B cell (primary cell): ENCODE measurements around the gene MSMB. TPM values are rescaled to one million over a fixed set of nuclear protein-coding genes. Genes with fewer than 3 reads are reported as not detected.
"Not testable (repeated sequence)": the region's sequence is repeated elsewhere in the genome, so short reads cannot be mapped to it uniquely, and the experiment has no call there.

Source experiments
- ATAC-seq: fragments of 200-7000 bp; cut with Tn5 transposase; one replicate; pipeline ENCODE4 v1.10.0; 2021; ENCODE audit warnings: low read depth, mild to moderate bottlenecking, moderate number of reproducible peaks, moderate library complexity
- CTCF ChIA-PET: fragments of 350-600 bp; sonication (Branson Sonifier 250); formaldehyde crosslinking; loops from one replicate; lab custom pipeline; 2021; ENCODE audit warnings: antibody characterized with exemption, inconsistent platforms; lab: Charles Lee
- POLR2A ChIA-PET: fragments of 350-600 bp; sonication (Branson Sonifier 250); formaldehyde crosslinking; loops from one replicate; lab custom pipeline; 2021; ENCODE audit warnings: antibody characterized with exemption; lab: Charles Lee
- DNase-seq: peaks from one replicate; pipeline ENCODE4 v3.0.0; 2013
- H2AFZ ChIP-seq: 2 replicates; pipeline ENCODE4 v1.6.1; 2012; ENCODE audit warnings: mild to moderate bottlenecking, low read depth, low read length; ENCODE audit not compliant: insufficient read depth, poor library complexity, severe bottlenecking
- H3K27ac ChIP-seq, 2 donors: 1 replicate in 1 of 2; 2 replicates in 1 of 2; pipeline ENCODE4 v1.5.1; 2012 to 2013; ENCODE audit warnings: low read length in 2 of 2, mild to moderate bottlenecking in 2 of 2, moderate library complexity in 1 of 2
- H3K27me3 ChIP-seq, 4 experiments: fragments of 200-600 bp in 1 of 4; sonication (generic) in 1 of 4; replicated peaks in 1 of 4; 1 replicate in 2 of 4; 2 replicates in 2 of 4; pipeline versions ENCODE4 v1.6.1 to v1.7.0; 2013 to 2016; ENCODE audit warnings: low read length in 3 of 4, mild to moderate bottlenecking in 2 of 4, mixed read lengths in 1 of 4, moderate library complexity in 1 of 4; ENCODE audit not compliant: insufficient read depth in 4 of 4, control insufficient read depth in 3 of 4; ENCODE audit errors: control extremely low read depth in 1 of 4
- H3K36me3 ChIP-seq, 2 experiments: replicated peaks in 1 of 2; 1 replicate in 1 of 2; 2 replicates in 1 of 2; pipeline versions ENCODE4 v1.6.1 to v1.7.1; 2013; ENCODE audit warnings: low read length in 1 of 2; ENCODE audit not compliant: insufficient read depth in 2 of 2, control insufficient read depth in 1 of 2; ENCODE audit errors: control extremely low read depth in 1 of 2, extremely low read depth in 1 of 2
- H3K4me1 ChIP-seq, 2 donors: fragments of 200-600 bp in 1 of 2; sonication (generic) in 1 of 2; 1 replicate in 1 of 2; 2 replicates in 1 of 2; pipeline versions ENCODE4 v1.5.1 to v1.6.1; 2013 to 2017; ENCODE audit warnings: low read length in 2 of 2; ENCODE audit not compliant: control insufficient read depth in 2 of 2, insufficient read depth in 2 of 2
- H3K4me2 ChIP-seq: replicated peaks from 2 replicates; pipeline ENCODE3; 2012; ENCODE audit warnings: mild to moderate bottlenecking, low read depth, low read length; ENCODE audit not compliant: poor library complexity, severe bottlenecking
- H3K4me3 ChIP-seq, 5 experiments: fragments of 200-600 bp in 1 of 5; sonication (generic) in 1 of 5; 1 replicate in 3 of 5; 2 replicates in 2 of 5; pipeline versions ENCODE4 v1.5.1 to v1.7.0; 2011 to 2016; ENCODE audit warnings: low read length in 4 of 5, mild to moderate bottlenecking in 4 of 5, low read depth in 2 of 5, control low read depth in 1 of 5, moderate library complexity in 1 of 5; ENCODE audit not compliant: insufficient read depth in 1 of 5; ENCODE audit errors: control extremely low read depth in 1 of 5, extremely low read depth in 1 of 5
- H3K79me2 ChIP-seq: fragments of 200-600 bp; sonication (generic); one replicate; pipeline ENCODE4 v1.6.0; 2016; ENCODE audit warnings: low read length; ENCODE audit not compliant: control insufficient read depth, insufficient read depth
- H3K9ac ChIP-seq: fragments of 200-600 bp; sonication (generic); 2 replicates; pipeline ENCODE4 v1.6.1; 2017; ENCODE audit warnings: mild to moderate bottlenecking, low read length, moderate library complexity
- H3K9me3 ChIP-seq, 3 donors: one replicate each; pipeline versions ENCODE4 v1.6.1 to v1.7.1; 2013; ENCODE audit warnings: low read length in 2 of 3; ENCODE audit not compliant: control insufficient read depth in 2 of 3, insufficient read depth in 1 of 3; ENCODE audit errors: control extremely low read depth in 1 of 3
- H4K20me1 ChIP-seq: 2 replicates; pipeline ENCODE4 v1.6.0; 2012; ENCODE audit warnings: mild to moderate bottlenecking, low read length; ENCODE audit not compliant: insufficient read depth, control insufficient read depth, poor library complexity, severe bottlenecking
- H3K27ac Mint-ChIP-seq: one replicate; pipeline ENCODE4 v1.8.0; 2021; ENCODE audit warnings: mixed read lengths
- H3K27me3 Mint-ChIP-seq: one replicate; pipeline ENCODE4 v1.8.0; 2021; ENCODE audit warnings: mixed read lengths
- H3K4me1 Mint-ChIP-seq: one replicate; pipeline ENCODE4 v1.8.0; 2021; ENCODE audit warnings: mixed read lengths
- H3K4me3 Mint-ChIP-seq: one replicate; pipeline ENCODE4 v1.8.0; 2021; ENCODE audit warnings: mixed read lengths
- H3K9me3 Mint-ChIP-seq: one replicate; pipeline ENCODE4 v1.8.0; 2022; ENCODE audit warnings: mixed read lengths; ENCODE audit not compliant: insufficient read depth
- EZH2 ChIP-seq: IDR thresholded peaks from 2 replicates; pipeline ENCODE4 v1.6.1; 2012; ENCODE audit warnings: borderline replicate concordance, low read depth, mild to moderate bottlenecking, moderate library complexity, low read length; ENCODE audit not compliant: insufficient read depth, poor library complexity, severe bottlenecking
- WGBS: methylation state at CpG from one replicate; pipeline ENCODE4 v1.1.5; 2013; ENCODE audit warnings: missing lambda C conversion rate; ENCODE audit not compliant: insufficient coverage; 5-methylcytosine and 5-hydroxymethylcytosine counted together
- intact Hi-C: fragments of 100-400 bp; cut with micrococcal nuclease; formaldehyde crosslinking; loops from one replicate; pipeline ENCODE4 v1.10.0; 2022
- polyA plus RNA-seq: library from polyadenylated mRNA; depleted of rRNA; stranded (reverse); fragments of >200 nt; gene quantifications from 2 replicates; pipeline ENCODE4 v1.2.3, GENCODE V29; 2012
- total RNA-seq, 2 donors: library from RNA; stranded (reverse); fragments of 120-200 nt in 1 of 2; gene quantifications; 1 replicate in 1 of 2; 2 replicates in 1 of 2; pipeline versions ENCODE4 v1.2.3 to v1.2.4, GENCODE V29; 2013 to 2022
- TF ChIP-seq, protein P1 (sequence below): fragments of 200-600 bp; IDR thresholded peaks from one replicate; pipeline ENCODE4 v1.8.0; 2022; ENCODE audit warnings: antibody characterized with exemption, mild to moderate bottlenecking

The MSMB gene
- total and polyA plus RNA-seq, 2 donors (not counting 1 experiment from before 2014, with no cell fraction given): not detected

DNA sequence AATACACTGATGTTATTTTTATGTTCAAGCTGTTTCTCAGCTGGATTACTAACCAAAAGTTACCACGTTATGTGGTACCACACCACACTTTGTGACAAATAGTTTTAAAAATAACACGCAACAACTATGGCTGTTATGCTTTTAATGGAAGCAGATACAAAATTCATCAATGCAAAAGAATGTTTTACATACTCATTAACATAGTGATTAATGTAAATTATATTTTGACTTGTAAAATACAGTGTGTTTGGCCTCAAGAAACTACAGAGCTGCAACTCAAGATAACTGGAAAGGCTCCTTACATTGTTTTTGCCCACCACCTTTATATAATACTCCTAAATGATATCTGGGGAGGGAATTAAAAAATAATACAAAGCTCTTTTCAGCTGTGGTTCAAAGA lies 41.1 kb downstream of the MSMB start:
- no peaks in the 10 kb centered on the region for H3K79me2 ChIP-seq
- H3K9me3 Mint-ChIP-seq: no peaks in the 10 kb centered on the region
- H3K4me2 ChIP-seq: no peak overlapping the region
- ATAC-seq: no peak
- TF ChIP-seq EZH2: no peak
- TF ChIP-seq, protein P1, sequence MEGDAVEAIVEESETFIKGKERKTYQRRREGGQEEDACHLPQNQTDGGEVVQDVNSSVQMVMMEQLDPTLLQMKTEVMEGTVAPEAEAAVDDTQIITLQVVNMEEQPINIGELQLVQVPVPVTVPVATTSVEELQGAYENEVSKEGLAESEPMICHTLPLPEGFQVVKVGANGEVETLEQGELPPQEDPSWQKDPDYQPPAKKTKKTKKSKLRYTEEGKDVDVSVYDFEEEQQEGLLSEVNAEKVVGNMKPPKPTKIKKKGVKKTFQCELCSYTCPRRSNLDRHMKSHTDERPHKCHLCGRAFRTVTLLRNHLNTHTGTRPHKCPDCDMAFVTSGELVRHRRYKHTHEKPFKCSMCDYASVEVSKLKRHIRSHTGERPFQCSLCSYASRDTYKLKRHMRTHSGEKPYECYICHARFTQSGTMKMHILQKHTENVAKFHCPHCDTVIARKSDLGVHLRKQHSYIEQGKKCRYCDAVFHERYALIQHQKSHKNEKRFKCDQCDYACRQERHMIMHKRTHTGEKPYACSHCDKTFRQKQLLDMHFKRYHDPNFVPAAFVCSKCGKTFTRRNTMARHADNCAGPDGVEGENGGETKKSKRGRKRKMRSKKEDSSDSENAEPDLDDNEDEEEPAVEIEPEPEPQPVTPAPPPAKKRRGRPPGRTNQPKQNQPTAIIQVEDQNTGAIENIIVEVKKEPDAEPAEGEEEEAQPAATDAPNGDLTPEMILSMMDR: no peak
- no peak overlapping the region for H3K4me3 Mint-ChIP-seq
- H3K36me3 ChIP-seq: peaks cover 27 to 86% of the 10 kb centered on the region in 2 experiments
- H3K4me1 Mint-ChIP-seq: no peaks in the 10 kb centered on the region
- no peak overlapping the region for H2AFZ ChIP-seq
- no peaks in the 10 kb centered on the region for H3K9me3 ChIP-seq
- no peak overlapping the region for H3K27ac ChIP-seq
- H3K27me3 ChIP-seq: no peaks in the 10 kb centered on the region
- no peak for DNase-seq
- intact Hi-C loops: no loop called here
- H3K9ac ChIP-seq: no peak overlapping the region
- no peak overlapping the region for H3K4me3 ChIP-seq
- H4K20me1 ChIP-seq: no peaks in the 10 kb centered on the region
- H3K27ac Mint-ChIP-seq: no peak overlapping the region
- no peaks in the 10 kb centered on the region for H3K27me3 Mint-ChIP-seq
- no CpG with 5 or more reads among the region's 2 CpGs for WGBS
- H3K4me1 ChIP-seq: no peaks in the 10 kb centered on the region
- CTCF ChIA-PET: no interaction called here
- POLR2A ChIA-PET: no interaction called here

DNA sequence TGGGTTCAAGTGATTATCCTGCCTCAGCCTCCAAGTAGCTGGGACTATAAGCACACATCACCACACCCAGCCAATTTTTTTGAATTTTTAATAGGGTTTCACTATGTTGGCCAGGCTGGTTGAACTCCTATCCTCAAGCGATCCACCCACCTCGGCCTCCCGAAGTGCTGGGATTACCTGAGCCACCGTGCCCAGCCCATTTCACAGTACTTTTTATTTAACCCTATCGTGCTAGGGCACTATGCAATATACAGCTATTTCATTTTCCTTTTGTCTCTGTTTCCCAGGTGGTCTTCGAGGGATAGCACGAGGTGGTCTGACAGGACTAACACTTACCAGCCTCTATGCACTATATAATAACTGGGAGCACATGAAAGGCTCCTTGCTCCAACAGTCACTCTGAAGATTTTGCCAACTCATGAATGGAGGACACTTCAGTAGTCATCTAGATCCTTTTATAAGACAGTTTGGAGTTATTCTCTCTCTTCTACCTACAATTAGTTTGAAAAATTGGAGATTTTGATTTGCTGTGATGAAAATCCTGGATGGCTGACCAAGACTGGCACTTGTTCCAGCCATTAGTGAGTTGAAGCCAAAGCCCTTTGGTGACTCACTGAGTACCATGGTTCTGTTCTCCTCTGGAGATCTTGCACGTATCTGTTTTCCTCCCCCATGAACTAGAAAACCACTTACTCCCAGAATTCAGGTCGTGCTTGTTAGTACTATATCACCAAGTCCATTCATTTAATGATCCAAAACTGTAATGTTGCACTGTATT lies 43.0 kb downstream of the MSMB start:
- no peak overlapping the region for H2AFZ ChIP-seq
- intact Hi-C loops: no loop called here
- H3K27ac ChIP-seq: no peak overlapping the region
- Mint-ChIP-seq H3K27me3 (no peaks in the 10 kb centered on the region), H3K4me1 (no peaks in the 10 kb centered on the region), H3K9me3 (no peaks in the 10 kb centered on the region), H3K4me3 (no peak overlapping the region), H3K27ac (no peak overlapping the region)
- H3K36me3 ChIP-seq: peaks cover 26 to 74% of the 10 kb centered on the region in 2 experiments
- ATAC-seq: no peak
- ChIA-PET CTCF (interaction anchor here (0.6 kb wide), 1 partner anchor 12 kb away, joined by 3 read pairs; no protein-coding TSS in a partner anchor), POLR2A (no interaction called here)
- TF ChIP-seq, protein P1: no peak
- no peak for TF ChIP-seq EZH2
- no peaks in the 10 kb centered on the region for H4K20me1 ChIP-seq
- no peaks in the 10 kb centered on the region for H3K27me3 ChIP-seq
- H3K4me2 ChIP-seq: no peak overlapping the region
- no peaks in the 10 kb centered on the region for H3K4me1 ChIP-seq
- H3K4me3 ChIP-seq: no peak overlapping the region
- WGBS: 98% methylated on average over 6 of the region's 9 CpGs
- peaks cover 0 to 5% (median 0%) of the 10 kb centered on the region in 3 donors for H3K9me3 ChIP-seq
- no peak for DNase-seq
- no peak overlapping the region for H3K9ac ChIP-seq
- no peaks in the 10 kb centered on the region for H3K79me2 ChIP-seq

DNA sequence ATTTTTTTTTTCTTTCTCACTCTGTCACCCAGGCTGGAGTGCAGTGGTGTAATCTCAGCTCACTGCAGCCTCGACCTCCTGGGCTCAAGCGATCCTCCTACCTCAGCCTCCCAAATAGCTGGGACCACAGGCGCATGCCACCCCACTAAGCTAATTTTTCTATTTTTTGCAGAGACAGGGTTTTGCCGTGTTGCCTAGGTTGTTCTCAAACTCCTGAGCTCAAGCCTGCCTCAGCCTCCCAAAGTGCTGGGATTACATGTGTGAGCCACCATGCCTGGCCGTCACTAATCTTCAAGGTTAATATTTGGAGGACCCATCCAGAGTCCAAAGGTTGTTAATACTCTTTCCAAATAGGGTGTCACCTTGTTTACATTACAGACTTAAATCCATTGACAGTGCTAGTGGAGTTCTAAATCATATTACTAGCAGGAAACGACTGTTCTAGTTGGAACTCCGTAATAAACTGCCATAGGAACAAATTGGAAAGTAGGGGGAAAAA lies 43.8 kb downstream of the MSMB start:
- H3K4me1 ChIP-seq, DNase-seq, H3K27ac Mint-ChIP-seq, H3K27me3 Mint-ChIP-seq, H3K4me2 ChIP-seq, H4K20me1 ChIP-seq, POLR2A ChIA-PET, H3K9me3 Mint-ChIP-seq, H3K27ac ChIP-seq, H3K4me3 Mint-ChIP-seq, H3K27me3 ChIP-seq, H3K9me3 ChIP-seq, H2AFZ ChIP-seq, H3K4me3 ChIP-seq, H3K79me2 ChIP-seq, H3K4me1 Mint-ChIP-seq, ATAC-seq, H3K9ac ChIP-seq, intact Hi-C loops: not testable (repeated sequence)
- CTCF ChIA-PET: interaction anchor here (0.6 kb wide), 1 partner anchor 13 kb away, joined by 3 read pairs; no protein-coding TSS in a partner anchor
- peaks cover 24 to 72% of the 10 kb centered on the region in 2 experiments for H3K36me3 ChIP-seq
- WGBS: 100% methylated on average over 5 of the region's 7 CpGs
